AG04449 (cell line): ENCODE measurements around the gene KCNJ9.

Source experiments
- CTCF ChIA-PET: fragments of 350-600 bp; formaldehyde crosslinking; extraction: SDS; loops from one replicate; lab custom pipeline; 2021; ENCODE audit warnings: antibody characterized with exemption; lab: Yijun Ruan, JAX
- POLR2A ChIA-PET: fragments of 400-600, 350-600 bp; formaldehyde crosslinking; extraction: SDS; loops from one replicate; lab custom pipeline; 2020; ENCODE audit warnings: antibody characterized with exemption, inconsistent platforms; lab: Yijun Ruan, JAX
- DNase-seq: peaks from one replicate; pipeline ENCODE4 v3.0.0-alpha.2; 2010; ENCODE audit warnings: low read depth, low spot score
- H3K4me3 ChIP-seq: 2 replicates; pipeline ENCODE4 v1.5.1; 2011; ENCODE audit warnings: low read depth, mild to moderate bottlenecking, control low read depth, low read length
- TF ChIP-seq, protein P1 (sequence below): IDR thresholded peaks from one replicate; pipeline ENCODE4 v1.5.1; 2011; ENCODE audit warnings: mild to moderate bottlenecking, moderate library complexity, low read length, control low read depth, inconsistent platforms; ENCODE audit not compliant: insufficient read depth; ENCODE audit errors: missing control alignments

Gene KCNJ9

DNA sequence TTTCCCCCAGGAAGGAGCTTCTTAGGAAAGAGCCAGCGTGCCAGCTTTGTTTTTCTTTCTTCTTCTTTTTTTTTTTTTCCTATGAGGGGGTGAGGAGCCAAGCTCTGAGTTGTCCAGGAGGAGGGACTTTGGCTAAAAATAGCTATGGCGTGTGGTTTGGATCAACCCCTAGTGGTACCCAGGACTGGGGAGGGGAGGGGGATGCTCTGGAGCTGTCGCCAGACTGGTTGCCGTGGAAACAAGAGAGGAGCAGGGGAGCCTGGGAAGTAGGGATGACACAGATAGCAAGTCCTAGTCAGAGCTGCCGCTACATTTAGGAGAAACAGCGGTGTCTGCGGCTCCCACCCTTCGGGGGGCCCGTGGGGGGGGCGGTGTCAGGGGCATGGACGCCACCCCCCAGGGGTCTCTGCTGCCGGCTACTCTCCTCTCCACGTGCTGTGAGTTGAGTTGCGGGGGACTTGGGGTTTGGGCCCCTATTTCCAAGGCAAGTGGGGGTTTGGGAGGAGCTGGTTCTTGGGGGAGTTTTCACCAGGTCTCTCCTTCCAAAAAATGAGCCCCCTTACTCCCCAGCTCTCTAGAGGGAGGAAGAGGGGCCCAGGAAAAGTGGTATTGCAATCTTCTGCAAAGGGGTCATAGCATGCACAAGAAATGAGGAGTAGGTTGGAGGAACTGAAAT, at the start of gene KCNJ9:
Gene KCNJ9, plus strand, starts transcription at position 278 of the 676 bp plus-strand sequence. CDS start 2,493 bp downstream, outside the sequence.
- POLR2A ChIA-PET: interaction anchor here (0.9 kb wide), 1 partner anchor 156 kb away, joined by 4 read pairs; the partner anchor contains the start of gene TAGLN2
- CTCF ChIA-PET: interaction anchor here (0.7 to 9.2 kb wide), 18 partner anchors 9 to 295 kb away, joined by 3 to 147 read pairs (median 6); partner anchors contain the start of genes IGSF8, IGSF9 and PIGM
- DNase-seq: no peak
- no peak within 1 kb of the TSS for H3K4me3 ChIP-seq
- TF ChIP-seq, protein P1, sequence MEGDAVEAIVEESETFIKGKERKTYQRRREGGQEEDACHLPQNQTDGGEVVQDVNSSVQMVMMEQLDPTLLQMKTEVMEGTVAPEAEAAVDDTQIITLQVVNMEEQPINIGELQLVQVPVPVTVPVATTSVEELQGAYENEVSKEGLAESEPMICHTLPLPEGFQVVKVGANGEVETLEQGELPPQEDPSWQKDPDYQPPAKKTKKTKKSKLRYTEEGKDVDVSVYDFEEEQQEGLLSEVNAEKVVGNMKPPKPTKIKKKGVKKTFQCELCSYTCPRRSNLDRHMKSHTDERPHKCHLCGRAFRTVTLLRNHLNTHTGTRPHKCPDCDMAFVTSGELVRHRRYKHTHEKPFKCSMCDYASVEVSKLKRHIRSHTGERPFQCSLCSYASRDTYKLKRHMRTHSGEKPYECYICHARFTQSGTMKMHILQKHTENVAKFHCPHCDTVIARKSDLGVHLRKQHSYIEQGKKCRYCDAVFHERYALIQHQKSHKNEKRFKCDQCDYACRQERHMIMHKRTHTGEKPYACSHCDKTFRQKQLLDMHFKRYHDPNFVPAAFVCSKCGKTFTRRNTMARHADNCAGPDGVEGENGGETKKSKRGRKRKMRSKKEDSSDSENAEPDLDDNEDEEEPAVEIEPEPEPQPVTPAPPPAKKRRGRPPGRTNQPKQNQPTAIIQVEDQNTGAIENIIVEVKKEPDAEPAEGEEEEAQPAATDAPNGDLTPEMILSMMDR: no peak

DNA sequence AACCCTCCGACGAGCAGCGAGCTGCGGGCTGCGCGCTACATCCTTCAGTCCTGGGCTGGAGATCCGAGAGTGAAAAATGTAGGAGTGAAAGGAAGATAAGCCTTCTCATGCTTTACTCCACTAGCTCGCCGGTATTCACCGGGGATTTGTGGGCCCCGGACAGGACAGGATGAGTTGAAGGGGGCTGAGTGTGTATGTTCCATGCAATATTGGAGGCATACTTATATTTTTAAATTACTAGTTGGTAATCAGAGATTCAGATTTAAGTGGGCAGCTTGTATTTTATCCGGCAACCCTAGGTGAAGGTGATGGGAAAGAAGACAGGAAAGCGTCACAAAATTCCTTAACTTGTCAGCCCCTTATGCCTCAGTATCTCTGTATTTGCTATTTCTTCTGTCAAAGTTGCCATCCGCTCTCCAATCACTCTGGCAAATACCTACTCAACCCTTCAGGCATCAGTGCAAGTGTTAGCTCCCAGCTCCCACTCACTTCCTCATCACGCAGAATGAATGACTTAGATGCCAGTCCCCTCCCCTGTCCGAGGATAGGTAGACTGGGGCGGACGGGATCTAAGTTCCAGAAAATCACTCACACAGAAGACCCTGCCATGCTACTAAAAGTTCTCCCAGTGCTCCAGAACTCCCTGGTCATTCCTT, 49.0 kb upstream of the KCNJ9 start:
- peak overlapping the region; percentile 88 for H3K4me3 ChIP-seq
- no peak for DNase-seq
- ChIA-PET POLR2A (no interaction called here), CTCF (interaction anchor here (0.7 to 5.8 kb wide), 13 partner anchors 9 to 220 kb away, joined by 3 to 53 read pairs (median 7); partner anchors contain the start of gene KCNJ9)
- TF ChIP-seq, protein P1: no peak

DNA sequence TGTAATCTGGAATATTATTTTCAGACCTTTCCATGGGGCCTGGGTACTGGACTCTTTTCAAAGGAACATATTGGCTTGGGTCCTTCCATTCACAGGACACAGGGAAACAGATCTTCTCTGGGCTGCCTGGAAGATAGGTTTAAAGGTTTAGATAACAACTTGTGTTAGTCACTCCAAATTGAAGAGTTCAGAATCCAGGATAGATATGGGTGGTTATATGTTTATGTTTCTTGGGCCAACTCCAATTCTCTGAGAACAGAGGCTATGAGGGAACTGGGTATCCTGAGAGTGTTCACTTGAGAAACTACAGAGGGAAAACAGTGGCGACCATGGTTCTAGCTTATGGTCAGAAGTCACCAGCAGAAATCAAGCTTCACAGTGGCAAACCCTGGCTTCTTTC, 40.9 kb upstream of the KCNJ9 start:
- ChIA-PET POLR2A (interaction anchor here (0.5 kb wide), 1 partner anchor 236 kb away, joined by 5 read pairs; no protein-coding TSS in a partner anchor), CTCF (interaction anchor here (0.9 to 2.1 kb wide), 2 partner anchors 45 to 153 kb away, joined by 3 to 9 read pairs; no protein-coding TSS in a partner anchor)
- TF ChIP-seq, protein P1: no peak
- DNase-seq: no peak
- no peak overlapping the region for H3K4me3 ChIP-seq

DNA sequence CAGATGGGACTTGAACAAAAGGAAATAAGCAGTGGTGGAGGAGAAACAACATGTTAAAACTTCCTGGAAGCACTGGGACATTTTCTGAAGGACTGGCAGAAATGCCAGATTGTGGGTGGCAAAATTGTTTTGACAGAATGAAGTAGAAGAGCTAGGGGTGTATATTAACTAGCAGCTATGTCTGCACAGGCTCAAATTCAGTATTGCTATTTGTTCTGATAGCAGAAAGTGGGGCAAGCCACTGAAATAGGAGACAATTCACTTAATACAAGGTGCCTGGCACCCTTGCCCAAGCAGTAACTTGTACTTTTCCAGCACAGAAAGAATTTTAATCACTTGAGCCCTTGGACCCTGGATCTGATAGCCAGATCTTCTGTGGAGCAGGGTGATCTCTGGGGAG, 37.8 kb upstream of the KCNJ9 start:
- ChIA-PET POLR2A (no interaction called here), CTCF (interaction anchor here (1.1 to 4.4 kb wide), 3 partner anchors 10 to 36 kb away, joined by 3 to 53 read pairs (median 4); partner anchors contain the start of gene PIGM)
- no peak overlapping the region for H3K4me3 ChIP-seq
- TF ChIP-seq, protein P1: no peak
- DNase-seq: no peak

DNA sequence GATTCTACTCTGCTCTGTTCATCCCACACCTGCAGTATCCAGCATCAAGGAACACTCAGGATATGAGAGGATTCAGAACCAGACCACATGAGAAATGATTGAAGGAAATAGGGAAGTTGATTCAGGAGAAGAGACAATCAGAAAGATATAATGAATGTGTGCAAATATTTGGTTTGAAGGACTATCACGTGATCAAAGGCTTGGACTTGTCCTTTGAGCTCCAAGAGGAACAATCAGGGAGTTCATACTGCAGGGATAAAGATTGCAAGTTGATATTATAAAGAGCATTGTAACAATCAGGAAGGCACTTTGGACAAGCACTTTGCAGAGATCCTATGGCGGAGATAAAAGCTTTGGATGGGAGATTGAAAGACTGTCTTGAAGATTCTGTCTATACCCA, 35.7 kb upstream of the KCNJ9 start:
- TF ChIP-seq, protein P1: no peak
- ChIA-PET POLR2A (no interaction called here), CTCF (interaction anchor here (0.6 to 5.5 kb wide), 28 partner anchors 9 to 370 kb away, joined by 3 to 94 read pairs (median 5); partner anchors contain the start of genes KCNJ9 and PIGM)
- DNase-seq: no peak
- H3K4me3 ChIP-seq: no peak overlapping the region

DNA sequence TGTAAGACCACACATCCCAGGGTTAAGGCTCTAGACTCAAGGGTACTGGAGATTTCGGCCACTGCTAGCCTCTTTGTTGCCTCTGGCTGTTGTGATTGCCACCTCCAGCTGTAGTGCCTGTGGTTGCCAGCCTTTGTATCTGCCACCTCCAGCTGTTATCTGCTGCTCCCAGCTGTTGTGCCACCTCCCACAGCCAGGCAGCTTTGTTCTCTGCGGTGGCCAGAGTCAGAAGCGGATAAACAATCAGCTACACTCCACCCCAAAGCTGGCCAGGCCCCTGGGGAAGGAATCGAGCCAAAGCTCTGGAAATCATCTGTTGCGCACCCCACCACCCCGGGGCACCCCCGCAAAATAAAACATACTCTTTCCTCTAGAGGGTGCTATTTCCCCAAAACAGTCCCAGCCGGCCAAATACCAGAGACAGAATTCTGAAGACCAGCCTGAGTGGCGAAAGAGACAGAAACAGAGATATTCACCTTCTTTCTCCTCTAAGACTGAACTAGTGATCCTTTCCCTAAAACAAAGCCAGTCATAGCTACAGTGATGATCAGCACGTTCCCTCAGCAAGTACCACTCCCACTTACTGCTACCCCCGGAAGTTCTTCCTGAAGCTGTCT, 34.7 kb upstream of the KCNJ9 start:
- ChIA-PET CTCF (interaction anchor here (0.6 to 5.5 kb wide), 26 partner anchors 8 to 369 kb away, joined by 3 to 94 read pairs (median 5); partner anchors contain the start of genes KCNJ9 and PIGM), POLR2A (no interaction called here)
- TF ChIP-seq, protein P1: peak; percentile 39

More for the DNA sequence above, 34.7 kb upstream of the KCNJ9 start:
- H3K4me3 ChIP-seq: peak overlapping the region; percentile 15; the same call in 1 of the 2 replicates
- DNase-seq: no peak
